NT2/D1 (cell line): ENCODE measurements around the gene TLE5.
"Not testable (repeated sequence)": the region's sequence is repeated elsewhere in the genome, so short reads cannot be mapped to it uniquely, and the experiment has no call there.

Experiments
- DNase-seq: peaks from one replicate; pipeline ENCODE4 v3.0.0-alpha.2; 2011; ENCODE audit warnings: low read depth, low spot score
- H3K27me3 ChIP-seq: 2 replicates; pipeline ENCODE4 v1.6.0; 2011; ENCODE audit warnings: mild to moderate bottlenecking; ENCODE audit not compliant: insufficient read length, insufficient read depth
- H3K36me3 ChIP-seq: 2 replicates; pipeline ENCODE4 v1.6.1; 2011; ENCODE audit warnings: mild to moderate bottlenecking, low read length, mixed read lengths; ENCODE audit not compliant: insufficient read depth, insufficient read length
- H3K4me1 ChIP-seq: 2 replicates; pipeline ENCODE4 v1.5.1; 2011; ENCODE audit not compliant: insufficient read depth, insufficient read length
- H3K4me3 ChIP-seq: 2 replicates; pipeline ENCODE4 v1.5.1; 2011; ENCODE audit warnings: low read depth; ENCODE audit not compliant: insufficient read length
- H3K9ac ChIP-seq: 2 replicates; pipeline ENCODE4 v1.6.0; 2011; ENCODE audit warnings: low read depth; ENCODE audit not compliant: insufficient read length
- H3K9me3 ChIP-seq: 2 replicates; pipeline ENCODE4 v1.5.1; 2011; ENCODE audit warnings: mild to moderate bottlenecking, low read length; ENCODE audit not compliant: insufficient read depth
- SUZ12 ChIP-seq: IDR thresholded peaks from 2 replicates; pipeline ENCODE4 v1.6.1; 2011; ENCODE audit not compliant: insufficient read length, insufficient read depth; ENCODE audit errors: extremely low read depth
- YY1 ChIP-seq: IDR thresholded peaks from 2 replicates; pipeline ENCODE4 v1.6.1; 2011; ENCODE audit not compliant: insufficient read length, insufficient read depth
- ZNF274 ChIP-seq: IDR thresholded peaks from 2 replicates; pipeline ENCODE4 v1.6.1; 2011; ENCODE audit warnings: mild to moderate bottlenecking, low read depth, low read length

TLE5 gene

DNA sequence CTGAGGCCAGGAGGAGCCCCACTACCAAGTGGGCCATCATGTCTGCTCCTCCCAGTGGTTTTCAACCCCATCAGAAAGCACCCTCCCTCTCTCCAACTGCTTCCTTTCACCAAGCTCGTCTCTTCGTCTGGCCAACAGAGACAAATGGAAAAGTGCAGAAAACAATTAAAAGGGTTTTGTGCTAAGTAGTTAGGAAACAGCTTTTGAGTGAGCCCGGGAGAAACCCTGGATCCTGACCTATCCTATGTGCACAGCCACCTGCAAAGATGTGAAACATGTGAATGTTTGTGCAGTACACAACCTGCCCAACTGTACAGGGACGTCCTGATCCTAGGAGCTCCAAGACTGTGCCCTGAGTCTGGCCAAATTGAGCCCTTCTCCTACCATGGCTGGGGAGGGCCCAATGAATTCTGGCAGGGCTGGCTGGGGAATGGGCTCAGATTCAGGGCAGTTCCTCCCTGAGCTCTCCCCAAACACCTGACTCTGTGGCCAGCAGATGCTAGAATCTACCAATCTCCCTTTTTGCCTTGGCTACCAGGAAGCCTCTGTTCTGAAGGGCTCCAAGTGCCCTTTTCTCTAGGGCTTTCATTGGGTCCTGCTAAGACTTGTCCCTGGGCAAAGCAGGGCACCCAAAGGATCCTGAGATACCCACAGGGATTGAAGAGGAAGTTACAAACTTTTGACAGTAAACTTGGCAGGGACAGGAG is 7.9 kb downstream of the TLE5 start:
- Histone ChIP-seq H3K9ac (no peak overlapping the region), H3K27me3 (peaks cover 82% of the 10 kb centered on the region), H3K9me3 (no peaks in the 10 kb centered on the region), H3K4me3 (no peak overlapping the region), H3K4me1 (peaks cover 33% of the 10 kb centered on the region), H3K36me3 (peaks cover 13% of the 10 kb centered on the region)
- DNase-seq = no peak
- TF ChIP-seq YY1 (no peak), ZNF274 (no peak), SUZ12 (no peak)

DNA sequence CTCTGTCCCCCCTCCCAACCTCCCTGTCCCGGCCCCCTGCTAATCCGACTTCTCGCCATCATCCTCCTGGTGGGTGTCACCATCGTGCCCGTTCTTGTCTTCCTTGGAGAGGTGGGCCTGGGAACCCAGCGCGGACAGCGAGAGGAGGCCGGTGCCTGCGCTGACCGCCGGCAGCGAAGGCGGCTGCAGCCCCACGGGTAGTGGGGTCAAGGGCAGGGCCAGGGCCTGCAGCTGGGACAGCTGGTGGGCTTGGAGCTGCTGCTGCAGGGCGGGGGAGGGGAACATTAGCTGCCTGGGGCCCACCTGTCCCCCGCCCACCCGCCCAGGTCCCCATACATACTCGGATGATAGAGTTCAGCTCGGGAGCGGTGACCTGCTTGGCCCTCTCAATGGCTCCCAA is 8.5 kb downstream of the TLE5 start:
- Histone ChIP-seq H3K9ac (no peak overlapping the region), H3K4me3 (no peak overlapping the region), H3K27me3 (peaks cover 86% of the 10 kb centered on the region), H3K4me1 (peaks cover 31% of the 10 kb centered on the region), H3K9me3 (no peaks in the 10 kb centered on the region), H3K36me3 (peaks cover 13% of the 10 kb centered on the region)
- no peak for DNase-seq
- TF ChIP-seq SUZ12 = no peak
- no peak for TF ChIP-seq YY1
- no peak for TF ChIP-seq ZNF274

DNA sequence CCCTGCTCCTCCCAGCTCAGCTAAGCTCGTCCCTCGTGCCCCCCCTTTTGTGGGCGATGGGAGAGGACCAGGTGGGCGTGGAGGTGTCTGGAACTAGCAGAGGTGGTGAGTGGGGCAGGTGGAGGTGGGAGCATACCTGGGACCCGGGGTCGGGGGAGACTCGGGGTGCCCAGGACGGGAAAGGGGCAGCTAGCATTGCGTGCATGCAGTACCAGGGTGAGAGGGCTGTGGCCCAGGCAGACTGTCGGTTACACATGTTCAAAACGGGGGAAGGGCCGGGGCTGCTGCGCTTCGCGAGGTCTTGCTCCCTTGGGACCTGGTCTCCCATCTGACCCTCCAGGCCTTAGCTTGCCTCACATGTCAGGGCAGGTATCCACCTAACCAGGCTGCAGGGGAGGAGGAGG is 9.1 kb downstream of the TLE5 start:
- peaks cover 86% of the 10 kb centered on the region for H3K27me3 ChIP-seq
- peaks cover 13% of the 10 kb centered on the region for H3K36me3 ChIP-seq
- no peaks in the 10 kb centered on the region for H3K9me3 ChIP-seq
- H3K4me1 ChIP-seq = peaks cover 26% of the 10 kb centered on the region
- no peak overlapping the region for H3K4me3 ChIP-seq
- DNase-seq = no peak
- no peak for TF ChIP-seq ZNF274
- no peak for TF ChIP-seq YY1
- TF ChIP-seq SUZ12 = no peak
- H3K9ac ChIP-seq = no peak overlapping the region

DNA sequence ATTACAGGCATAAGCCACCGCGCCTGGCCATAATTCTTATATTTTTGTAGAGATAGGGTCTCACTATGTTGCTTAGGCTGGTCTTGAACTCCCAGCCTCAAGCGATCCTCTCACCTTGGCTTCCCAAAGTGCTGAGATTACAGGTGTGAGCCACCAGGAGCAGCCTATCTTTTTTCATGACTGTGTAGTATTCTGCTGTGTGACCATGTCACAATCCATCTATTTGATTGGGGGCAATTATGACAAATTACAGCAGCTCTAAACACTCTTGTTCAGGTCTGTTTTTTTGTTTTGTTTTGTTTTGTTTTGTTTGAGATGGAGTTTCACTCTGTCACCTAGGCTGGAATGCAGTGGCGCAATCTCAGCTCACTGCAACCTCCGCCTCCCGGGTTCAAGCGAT is 12.3 kb downstream of the TLE5 start:
- H3K9me3 ChIP-seq, H3K4me3 ChIP-seq, H3K9ac ChIP-seq, DNase-seq, H3K4me1 ChIP-seq: not testable (repeated sequence)
- Histone ChIP-seq H3K27me3 (peaks cover 81% of the 10 kb centered on the region), H3K36me3 (peaks cover 13% of the 10 kb centered on the region)

DNA sequence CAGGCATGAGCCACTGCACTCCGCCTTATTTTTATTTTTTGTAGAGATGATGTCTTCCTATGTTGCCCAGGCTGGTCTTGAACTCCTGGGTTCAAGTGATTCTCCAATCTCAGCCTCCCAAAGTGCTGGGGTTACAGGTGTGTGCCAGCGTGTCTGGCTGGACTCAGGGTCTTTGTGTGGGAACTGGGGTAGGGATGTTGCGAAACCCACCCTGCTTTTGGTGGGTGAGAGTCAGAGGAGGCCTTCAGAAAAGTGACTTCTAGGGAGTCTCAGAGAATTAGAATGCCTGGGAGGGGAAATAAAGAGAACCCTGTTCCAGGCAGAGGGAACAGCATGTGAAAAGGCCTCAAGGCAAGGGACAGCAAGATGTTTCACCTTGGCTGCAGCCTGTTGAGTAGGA is 13.2 kb downstream of the TLE5 start:
- H3K27me3 ChIP-seq = peaks cover 81% of the 10 kb centered on the region
- H3K9ac ChIP-seq = no peak overlapping the region
- H3K4me1 ChIP-seq = peaks cover 4% of the 10 kb centered on the region
- H3K4me3 ChIP-seq = no peak overlapping the region
- TF ChIP-seq ZNF274 (no peak), SUZ12 (no peak), YY1 (no peak)
- H3K9me3 ChIP-seq = no peaks in the 10 kb centered on the region
- no peak for DNase-seq
- H3K36me3 ChIP-seq = peaks cover 4% of the 10 kb centered on the region

DNA sequence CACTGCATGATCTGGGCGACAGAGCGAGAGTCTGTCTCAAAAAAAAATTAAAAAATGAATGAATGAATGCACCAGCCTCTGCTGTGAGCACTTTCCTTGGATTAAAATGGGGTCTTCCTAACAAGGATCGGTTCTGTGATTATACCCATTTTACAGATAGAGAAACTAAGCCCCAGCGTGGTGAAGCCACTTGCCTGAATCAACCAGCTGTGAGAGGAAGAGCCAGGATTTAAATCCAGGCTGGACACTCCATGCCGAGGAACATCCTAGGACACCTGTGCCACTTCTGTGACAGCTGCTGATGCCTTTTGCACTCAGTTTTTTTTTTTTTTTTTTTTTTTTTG is 14.1 kb downstream of the TLE5 start:
- H3K27me3 ChIP-seq = peaks cover 79% of the 10 kb centered on the region
- no peak for TF ChIP-seq ZNF274
- TF ChIP-seq YY1 = no peak
- TF ChIP-seq SUZ12 = no peak
- H3K4me3 ChIP-seq = no peak overlapping the region
- no peaks in the 10 kb centered on the region for H3K4me1 ChIP-seq
- H3K36me3 ChIP-seq = no peaks in the 10 kb centered on the region
- DNase-seq = no peak
- no peak overlapping the region for H3K9ac ChIP-seq
- H3K9me3 ChIP-seq = no peaks in the 10 kb centered on the region

DNA sequence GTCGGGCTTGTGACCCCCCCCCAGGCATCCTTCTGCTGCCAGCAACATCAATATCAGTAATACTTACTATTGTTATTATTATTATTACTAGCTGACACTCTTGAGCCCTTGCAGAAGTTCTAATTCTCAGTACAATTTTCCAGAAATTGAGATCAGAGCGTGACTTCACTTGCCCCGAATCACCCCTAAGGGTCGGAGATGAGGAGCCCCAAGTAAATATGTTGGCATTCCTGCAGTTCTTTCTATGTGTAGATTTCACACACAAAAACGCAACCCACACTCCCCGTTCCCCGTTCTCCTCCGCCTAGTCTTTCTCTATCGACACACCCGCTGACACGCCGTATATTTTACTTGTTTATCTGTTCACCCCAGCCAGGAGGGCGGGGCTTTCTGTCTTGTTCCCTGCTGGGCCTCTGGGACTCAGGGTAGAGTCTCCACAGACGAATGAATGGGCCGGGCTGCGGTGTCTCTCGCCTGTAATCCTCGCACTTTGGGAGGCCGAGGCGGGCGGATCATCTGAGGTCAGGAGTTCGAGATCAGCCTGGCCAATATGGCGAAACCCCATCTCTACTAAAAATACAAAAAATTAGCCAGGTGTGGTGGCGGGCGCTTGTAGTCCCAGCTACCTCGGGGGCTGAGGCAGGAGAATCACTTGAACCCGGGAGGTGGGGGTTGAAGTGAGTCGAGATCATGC is 14.7 kb downstream of the TLE5 start:
- Histone ChIP-seq H3K36me3 (no peaks in the 10 kb centered on the region), H3K4me3 (peak overlapping the region; percentile 8), H3K9ac (no peak overlapping the region), H3K27me3 (peaks cover 80% of the 10 kb centered on the region), H3K9me3 (no peaks in the 10 kb centered on the region), H3K4me1 (no peaks in the 10 kb centered on the region)
- peak; percentile 72 for DNase-seq
- TF ChIP-seq SUZ12 = no peak
- TF ChIP-seq YY1 = no peak
- TF ChIP-seq ZNF274 = no peak
